Endothelial cell of umbilical vein (primary cell): Measurements from ENCODE around the gene KIF24. TPM values are rescaled to one million over a fixed set of nuclear protein-coding genes. Genes with fewer than 3 reads are reported as not detected.

Experiments
- BruUV-seq: library from RNA; stranded (reverse); fragments of 400-500 nt; replicated peaks from 2 replicates; lab custom pipeline; 2021; lab: Mats Ljungman, UMichigan
- CTCF ChIA-PET: fragments of 300-600, 350-600 bp; sonication (Branson Sonifier 250); formaldehyde crosslinking; loops from one replicate; lab custom pipeline; 2021; ENCODE audit warnings: antibody characterized with exemption, inconsistent platforms; lab: Charles Lee
- POLR2A ChIA-PET: fragments of 300-600, 350-600 bp; sonication (Branson Sonifier 250); formaldehyde crosslinking; loops from one replicate; lab custom pipeline; 2021; ENCODE audit warnings: antibody characterized with exemption, inconsistent platforms; lab: Charles Lee
- DNase-seq: peaks from one replicate; pipeline ENCODE4 v3.0.0-alpha.2; 2011; ENCODE audit warnings: low read depth, low spot score
- FAIRE-seq: peaks from 2 replicates; lab custom pipeline; 2011; peaks lifted over from hg19 to GRCh38; lab: Jason Lieb, UNC
- H2AFZ ChIP-seq: 2 replicates; pipeline ENCODE4 v1.6.0; 2012; ENCODE audit warnings: low read depth, low read length, control low read depth, inconsistent platforms
- H3K27ac ChIP-seq: 2 replicates; pipeline ENCODE4 v1.5.1; 2011; ENCODE audit warnings: low read depth, mild to moderate bottlenecking, control low read depth, low read length, moderate library complexity; ENCODE audit not compliant: insufficient read depth
- H3K27me3 ChIP-seq, 2 experiments: 2 replicates each; pipeline versions ENCODE4 v1.6.0 to v1.6.1; 2011; ENCODE audit warnings: low read length in 2 of 2, mixed read lengths in 1 of 2; ENCODE audit not compliant: control insufficient read depth in 2 of 2, insufficient read depth in 2 of 2
- H3K36me3 ChIP-seq, 2 experiments: 2 replicates in 1 of 2; 3 replicates in 1 of 2; pipeline ENCODE4 v1.5.1; 2011; ENCODE audit warnings: low read length in 2 of 2, mild to moderate bottlenecking in 1 of 2, moderate library complexity in 1 of 2; ENCODE audit not compliant: control insufficient read depth in 2 of 2, insufficient read depth in 2 of 2; ENCODE audit errors: extremely low read depth in 1 of 2
- H3K4me1 ChIP-seq: 3 replicates; pipeline ENCODE4 v1.5.1; 2011; ENCODE audit warnings: mild to moderate bottlenecking, low read length; ENCODE audit not compliant: control insufficient read depth, insufficient read depth; ENCODE audit errors: extremely low read depth
- H3K4me2 ChIP-seq: 2 replicates; pipeline ENCODE4 v1.6.1; 2011; ENCODE audit warnings: low read length, control low read depth, mixed read lengths; ENCODE audit not compliant: insufficient read depth
- H3K4me3 ChIP-seq, 3 experiments: fragments of 200-600 bp in 1 of 3; sonication (generic), shearing (Covaris generic) in 1 of 3; replicated peaks in 1 of 3; 2 replicates each; pipeline ENCODE4 v1.5.1; 2011 to 2016; ENCODE audit warnings: control low read depth in 3 of 3, low read length in 3 of 3, mild to moderate bottlenecking in 2 of 3, inconsistent platforms in 1 of 3, low read depth in 1 of 3, moderate library complexity in 1 of 3; ENCODE audit not compliant: insufficient read depth in 1 of 3
- H3K79me2 ChIP-seq: 2 replicates; pipeline ENCODE4 v1.6.0; 2012; ENCODE audit warnings: low read length, inconsistent platforms; ENCODE audit not compliant: control insufficient read depth, insufficient read depth
- H3K9ac ChIP-seq: replicated peaks from 2 replicates; pipeline ENCODE3; 2011; ENCODE audit warnings: low read length, control low read depth; ENCODE audit not compliant: insufficient read depth; ENCODE audit errors: extremely low read depth
- H3K9me1 ChIP-seq: replicated peaks from 3 replicates; pipeline ENCODE4 v1.6.0; 2011; ENCODE audit warnings: mild to moderate bottlenecking, low read length; ENCODE audit not compliant: control insufficient read depth, insufficient read depth; ENCODE audit errors: extremely low read depth
- H3K9me3 ChIP-seq: replicated peaks from 2 replicates; pipeline ENCODE4 v1.5.1; 2012; ENCODE audit warnings: low read length, inconsistent platforms; ENCODE audit not compliant: control insufficient read depth, insufficient read depth
- H4K20me1 ChIP-seq: replicated peaks from 2 replicates; pipeline ENCODE3; 2011; ENCODE audit warnings: mild to moderate bottlenecking, low read length; ENCODE audit not compliant: control insufficient read depth, insufficient read depth; ENCODE audit errors: extremely low read depth
- CTCF ChIP-seq, 2 donors: IDR thresholded peaks; 1 replicate in 1 of 2; 2 replicates in 1 of 2; pipeline ENCODE4 v1.5.1; 2011; ENCODE audit warnings: low read length in 2 of 2, mild to moderate bottlenecking in 2 of 2, moderate library complexity in 2 of 2, control low read depth in 1 of 2, inconsistent platforms in 1 of 2, low read depth in 1 of 2; ENCODE audit not compliant: insufficient read depth in 1 of 2; ENCODE audit errors: extremely low read depth in 1 of 2
- GATA2 ChIP-seq: IDR thresholded peaks from 2 replicates; pipeline ENCODE4 v1.7.0; 2011; ENCODE audit warnings: low read depth, mild to moderate bottlenecking, moderate library complexity, mixed read lengths, low read length; ENCODE audit not compliant: insufficient read length, insufficient read depth
- MAX ChIP-seq: IDR thresholded peaks from 2 replicates; pipeline ENCODE4 v1.6.1; 2011; ENCODE audit not compliant: insufficient read depth, insufficient read length
- MYC ChIP-seq: IDR thresholded peaks from one replicate; pipeline ENCODE4 v1.6.1; 2011; ENCODE audit warnings: mild to moderate bottlenecking, low read depth, low read length
- POLR2A ChIP-seq: IDR thresholded peaks from 2 replicates; pipeline ENCODE4 v1.6.1; 2012; ENCODE audit warnings: low read depth, mild to moderate bottlenecking, control low read depth, low read length
- dilution Hi-C: fragments of 300-500 bp; cut with MboI; formaldehyde crosslinking; loops from one replicate; pipeline ENCODE4 v1.15.0; 2019; ENCODE audit warnings: low sequenced_read_pairs; ENCODE audit not compliant: extremely low pct_ligation_motif_present
- intact Hi-C: fragments of 100-400 bp; cut with micrococcal nuclease; formaldehyde crosslinking; loops from one replicate; pipeline ENCODE4 v1.10.0; 2022
- polyA plus RNA-seq, 4 experiments: library from polyadenylated mRNA; depleted of rRNA in 3 of 4; stranded (reverse) in 3 of 4; unstranded in 1 of 4; fragments of >200 nt; gene quantifications; 2 replicates each; pipeline versions ENCODE4 v1.2.1 to v1.2.3, GENCODE V29; 2011 to 2012; ENCODE audit warnings: missing spikeins in 1 of 4
- total RNA-seq: library from RNA; stranded (reverse); gene quantifications from 2 replicates; pipeline ENCODE4 v1.2.3, GENCODE V29; 2021

KIF24 gene
- total and polyA plus RNA-seq, 2 donors (not counting 3 experiments of a cell fraction or from before 2014, with no cell fraction given), result 2.1 to 4.8 TPM

DNA sequence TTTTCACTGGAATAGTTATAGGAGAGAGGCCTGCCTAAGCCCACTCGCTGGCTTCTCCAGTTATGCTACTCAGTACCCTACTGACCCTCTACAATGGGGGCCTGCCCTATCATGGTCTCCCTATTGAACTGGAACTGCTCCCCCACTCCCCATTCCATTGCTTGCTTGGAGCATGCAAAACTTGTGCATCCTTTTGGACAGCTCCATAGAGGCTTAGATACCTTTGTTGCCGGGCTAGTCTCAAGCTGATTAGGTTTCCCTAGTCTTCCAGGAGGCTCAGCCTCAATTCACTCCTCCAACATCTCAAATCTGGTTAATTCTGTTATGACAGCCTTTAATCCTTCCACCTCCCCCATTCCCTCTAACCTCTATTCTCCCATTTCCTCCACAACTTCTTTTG, 39.9 kb downstream of the KIF24 start:
- ChIA-PET CTCF (no interaction called here), POLR2A (no interaction called here)
- TF ChIP-seq GATA2 (no peak), CTCF (IDR thresholded peaks at IDR 0.05; ENCODE audit: extremely low read depth in 1 of 2, insufficient read depth in 1 of 2, low read depth in 1 of 2, low read length in 2 of 2) (no peak)
- Histone ChIP-seq H3K9ac (no peak overlapping the region), H3K4me3 (no peak overlapping the region), H3K4me2 (no peak overlapping the region), H3K9me1 (no peaks in the 10 kb centered on the region), H3K36me3 (no peaks in the 10 kb centered on the region), H3K9me3 (no peaks in the 10 kb centered on the region), H3K79me2 (no peaks in the 10 kb centered on the region), H3K27me3 (no peaks in the 10 kb centered on the region), H2AFZ (no peak overlapping the region), H3K27ac (no peak overlapping the region), H3K4me1 (peaks cover 7% of the 10 kb centered on the region), H4K20me1 (no peaks in the 10 kb centered on the region)
- intact Hi-C loops, result no loop called here
- BruUV-seq, result no TSS peak
- DNase-seq (no peak), FAIRE-seq (no peak)
- dilution Hi-C loops, result no loop called here

- Histone ChIP-seq H3K27ac (no peak overlapping the region), H4K20me1 (no peaks in the 10 kb centered on the region), H3K4me3 (no peak overlapping the region), H3K79me2 (no peaks in the 10 kb centered on the region), H3K9me1 (no peaks in the 10 kb centered on the region), H3K4me1 (peaks cover 11% of the 10 kb centered on the region), H3K9ac (no peak overlapping the region), H3K36me3 (no peaks in the 10 kb centered on the region), H2AFZ (no peak overlapping the region), H3K9me3 (no peaks in the 10 kb centered on the region), H3K27me3 (no peaks in the 10 kb centered on the region), H3K4me2 (no peak overlapping the region)
- TF ChIP-seq CTCF (IDR thresholded peaks at IDR 0.05; ENCODE audit: extremely low read depth in 1 of 2, insufficient read depth in 1 of 2, low read depth in 1 of 2, low read length in 2 of 2), result no peak
- TF ChIP-seq POLR2A, result no peak
- TF ChIP-seq MAX, result no peak
- TF ChIP-seq MYC, result no peak
- DNase-seq (no peak), FAIRE-seq (no peak)
- BruUV-seq, result no TSS peak
- dilution Hi-C loops, result no loop called here
- intact Hi-C loops, result no loop called here
- POLR2A ChIA-PET, result no interaction called here
- CTCF ChIA-PET, result interaction anchor here (1.1 kb wide), 1 partner anchor 27 kb away, joined by 3 read pairs; no protein-coding TSS in a partner anchor
Measured at GRCh38 chr9:34282096-34282495, 47.0 kb downstream of the KIF24 start.
